NCI-H524 (cell line): ENCODE results near the gene CRIM1.

ENCODE experiments used
- DNase-seq, 2 experiments: peaks; one replicate each; lab custom pipeline; 2025; lab: John Stamatoyannopoulos, UW

CRIM1 gene

GRCh38 chr2:36455788-36456187, 100.2 kb downstream of the CRIM1 start:
- no peak for DNase-seq

GRCh38 chr2:36456227-36457175, 100.9 kb downstream of the CRIM1 start:
- DNase-seq: no peak

- no peak for DNase-seq
Measured at GRCh38 chr2:36458106-36458505, 102.5 kb downstream of the CRIM1 start.

GRCh38 chr2:36459725-36460137, 104.2 kb downstream of the CRIM1 start:
- DNase-seq: peak in 1 of 2 experiments; percentile 65

- DNase-seq: no peak
Measured at GRCh38 chr2:36461039-36461681, 105.6 kb downstream of the CRIM1 start.

GRCh38 chr2:36462311-36462935, 106.8 kb downstream of the CRIM1 start:
- DNase-seq: no peak

- no peak for DNase-seq
Measured at GRCh38 chr2:36463365-36463764, 107.8 kb downstream of the CRIM1 start.

- no peak for DNase-seq
Measured at GRCh38 chr2:36464006-36464721, 108.6 kb downstream of the CRIM1 start.

- no peak for DNase-seq
Measured at GRCh38 chr2:36466135-36466534, 110.6 kb downstream of the CRIM1 start.

GRCh38 chr2:36468463-36469105, 113.0 kb downstream of the CRIM1 start:
- no peak for DNase-seq

- DNase-seq: no peak
Measured at GRCh38 chr2:36469106-36469477, 113.5 kb downstream of the CRIM1 start.

- DNase-seq: peak in 1 of 2 experiments; percentile 42
Measured at GRCh38 chr2:36469710-36470109, 114.1 kb downstream of the CRIM1 start.

- DNase-seq: no peak
Measured at GRCh38 chr2:36473230-36473629, 117.7 kb downstream of the CRIM1 start.

- DNase-seq: no peak
Measured at GRCh38 chr2:36476411-36476810, 120.8 kb downstream of the CRIM1 start.

GRCh38 chr2:36477315-36477714, 121.7 kb downstream of the CRIM1 start:
- no peak for DNase-seq

GRCh38 chr2:36477746-36478145, 122.2 kb downstream of the CRIM1 start:
- no peak for DNase-seq

- no peak for DNase-seq
Measured at GRCh38 chr2:36478332-36478738, 122.8 kb downstream of the CRIM1 start.

GRCh38 chr2:36478999-36479398, 123.4 kb downstream of the CRIM1 start:
- no peak for DNase-seq

GRCh38 chr2:36479406-36479805, 123.8 kb downstream of the CRIM1 start:
- DNase-seq: no peak

- DNase-seq: no peak
Measured at GRCh38 chr2:36480028-36480427, 124.5 kb downstream of the CRIM1 start.

- DNase-seq: no peak
Measured at GRCh38 chr2:36480636-36481035, 125.1 kb downstream of the CRIM1 start.

- no peak for DNase-seq
Measured at GRCh38 chr2:36481709-36482108, 126.1 kb downstream of the CRIM1 start.
